Colonic mucosa (tissue), 4 donors: ENCODE results near the gene FBXO47. TPM values are rescaled to one million over a fixed set of nuclear protein-coding genes. Genes with fewer than 3 reads are reported as not detected.

Experiments
- DNase-seq: peaks from one replicate; pipeline ENCODE4 v3.0.0-alpha.2; 2020
- H3K27ac ChIP-seq: fragments of 200-600 bp; one replicate; pipeline ENCODE4 v1.8.0; 2021
- H3K27me3 ChIP-seq: fragments of 200-600 bp; one replicate; pipeline ENCODE4 v1.8.0; 2021
- H3K36me3 ChIP-seq: fragments of 200-600 bp; one replicate; pipeline ENCODE4 v1.8.0; 2021
- H3K4me1 ChIP-seq: fragments of 200-600 bp; one replicate; pipeline ENCODE4 v1.8.0; 2021; ENCODE audit warnings: mild to moderate bottlenecking
- H3K4me3 ChIP-seq: fragments of 200-600 bp; one replicate; pipeline ENCODE4 v1.8.0; 2021
- H3K9ac ChIP-seq, 2 donors: one replicate each; pipeline ENCODE4 v1.7.0; 2013; ENCODE audit warnings: control low read depth in 2 of 2, low read depth in 2 of 2, low read length in 2 of 2
- H3K9me3 ChIP-seq: fragments of 200-600 bp; one replicate; pipeline ENCODE4 v1.8.0; 2021
- intact Hi-C: fragments of 100-400 bp; cut with DNase I; formaldehyde crosslinking; loops from one replicate; pipeline ENCODE4 v1.14.1; 2022
- total RNA-seq, 2 donors: library from RNA; stranded (reverse); fragmentation: NEBNext Ultra II Directional in 1 of 2; extraction: Animal tissue kit (Norgen Biotek cat#: 25700) in 1 of 2; gene quantifications; one replicate each; pipeline ENCODE4 v1.2.1, GENCODE V29; 2021
- TF ChIP-seq, protein P1 (sequence below): fragments of 200-600 bp; IDR thresholded peaks from one replicate; pipeline ENCODE4 v1.8.0; 2022; ENCODE audit warnings: antibody characterized with exemption, mild to moderate bottlenecking
- donor health status: healthy.
- donor health status: DM: no; HTN: no; CAD: no.
- donor health status: DM: no; HTN: no; CAD: no.

Gene FBXO47
- total RNA-seq, 2 donors from 2014 or later: not detected

DNA sequence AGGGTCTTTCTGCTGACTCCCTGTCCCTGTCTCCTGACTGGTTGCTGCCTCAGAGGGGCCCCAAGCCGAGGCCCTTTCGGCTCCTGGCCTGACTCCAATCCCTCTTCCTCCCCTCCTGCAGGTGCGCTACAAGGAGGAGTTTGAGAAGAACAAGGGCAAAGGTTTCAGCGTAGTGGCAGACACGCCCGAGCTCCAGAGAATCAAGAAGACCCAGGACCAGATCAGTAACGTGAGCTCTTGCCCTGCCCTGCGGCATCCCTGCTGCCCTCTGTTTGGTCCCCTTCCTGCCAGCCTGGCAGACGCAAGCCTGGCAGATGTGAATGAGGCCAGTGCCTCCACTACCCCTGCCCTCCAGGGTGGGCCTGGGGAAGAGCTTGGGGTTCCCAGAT is 68.9 kb downstream of the FBXO47 start:
- Histone ChIP-seq H3K9ac (peak overlapping the region; percentile 37 to 42), H3K9me3 (no peaks in the 10 kb centered on the region), H3K4me3 (no peak overlapping the region), H3K36me3 (no peaks in the 10 kb centered on the region), H3K27ac (peak overlapping the region; percentile 55), H3K27me3 (no peaks in the 10 kb centered on the region), H3K4me1 (peaks cover 38% of the 10 kb centered on the region)
- DNase-seq: peak; percentile 67
- TF ChIP-seq, protein P1, sequence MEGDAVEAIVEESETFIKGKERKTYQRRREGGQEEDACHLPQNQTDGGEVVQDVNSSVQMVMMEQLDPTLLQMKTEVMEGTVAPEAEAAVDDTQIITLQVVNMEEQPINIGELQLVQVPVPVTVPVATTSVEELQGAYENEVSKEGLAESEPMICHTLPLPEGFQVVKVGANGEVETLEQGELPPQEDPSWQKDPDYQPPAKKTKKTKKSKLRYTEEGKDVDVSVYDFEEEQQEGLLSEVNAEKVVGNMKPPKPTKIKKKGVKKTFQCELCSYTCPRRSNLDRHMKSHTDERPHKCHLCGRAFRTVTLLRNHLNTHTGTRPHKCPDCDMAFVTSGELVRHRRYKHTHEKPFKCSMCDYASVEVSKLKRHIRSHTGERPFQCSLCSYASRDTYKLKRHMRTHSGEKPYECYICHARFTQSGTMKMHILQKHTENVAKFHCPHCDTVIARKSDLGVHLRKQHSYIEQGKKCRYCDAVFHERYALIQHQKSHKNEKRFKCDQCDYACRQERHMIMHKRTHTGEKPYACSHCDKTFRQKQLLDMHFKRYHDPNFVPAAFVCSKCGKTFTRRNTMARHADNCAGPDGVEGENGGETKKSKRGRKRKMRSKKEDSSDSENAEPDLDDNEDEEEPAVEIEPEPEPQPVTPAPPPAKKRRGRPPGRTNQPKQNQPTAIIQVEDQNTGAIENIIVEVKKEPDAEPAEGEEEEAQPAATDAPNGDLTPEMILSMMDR: no peak
- intact Hi-C loops: no loop called here

DNA sequence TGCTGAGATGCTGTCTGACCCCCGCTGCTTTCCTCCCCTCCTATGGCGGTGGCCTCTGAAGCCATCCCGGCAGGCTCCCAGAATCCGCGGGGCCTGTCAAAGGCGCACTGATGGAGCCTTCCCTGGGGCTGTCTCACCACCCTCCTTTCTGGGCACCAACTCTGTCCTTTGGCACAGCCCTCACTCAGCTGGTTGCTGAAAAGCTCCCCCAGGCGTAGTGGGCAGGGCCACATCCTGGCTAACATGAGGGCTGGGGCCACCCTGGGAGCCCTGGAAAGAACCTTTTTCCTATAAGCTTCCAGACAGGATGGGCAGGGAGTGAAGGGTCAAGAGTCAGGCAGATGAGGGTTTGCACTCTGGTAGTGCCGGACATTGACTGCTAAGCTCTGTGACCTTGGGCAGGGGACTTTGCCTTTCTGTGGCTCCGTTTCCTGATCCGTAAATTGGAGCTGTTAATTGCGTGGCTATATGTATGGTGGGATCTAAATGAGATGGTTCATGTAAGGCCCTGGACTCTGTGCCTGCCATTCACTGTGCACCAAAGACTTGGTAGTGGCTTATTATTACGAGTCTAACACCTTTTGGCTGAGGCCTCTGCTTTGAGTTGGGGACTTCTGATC is 69.4 kb downstream of the FBXO47 start:
- TF ChIP-seq, protein P1: no peak
- DNase-seq: no peak
- peak overlapping the region; percentile 37 to 42 for H3K9ac ChIP-seq
- H3K9me3 ChIP-seq: no peaks in the 10 kb centered on the region
- H3K4me1 ChIP-seq: peaks cover 38% of the 10 kb centered on the region
- peak overlapping the region; percentile 55 for H3K27ac ChIP-seq
- H3K4me3 ChIP-seq: no peak overlapping the region
- H3K36me3 ChIP-seq: no peaks in the 10 kb centered on the region
- H3K27me3 ChIP-seq: no peaks in the 10 kb centered on the region
- intact Hi-C loops: no loop called here

DNA sequence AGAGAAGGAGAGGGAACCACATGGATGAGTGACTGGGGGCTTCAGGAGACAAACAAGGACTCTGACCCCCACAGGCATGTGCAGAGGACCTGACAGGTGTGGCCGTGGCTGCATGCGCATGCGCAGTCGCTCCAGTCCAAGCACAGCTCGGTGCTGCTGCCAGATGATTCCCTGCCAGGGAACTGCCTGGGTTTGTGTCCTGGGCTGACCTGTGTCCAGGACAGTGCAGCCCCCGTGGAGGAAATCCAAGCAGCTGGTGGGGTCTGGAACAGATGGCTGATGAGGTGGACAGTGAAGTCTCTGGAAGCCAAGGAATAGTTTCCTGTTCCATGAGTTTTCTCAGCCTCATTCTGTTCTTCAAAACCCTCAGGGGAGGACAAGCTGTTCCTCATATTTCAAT is 70.0 kb downstream of the FBXO47 start:
- Histone ChIP-seq H3K36me3 (peaks cover under 1% of the 10 kb centered on the region), H3K9me3 (no peaks in the 10 kb centered on the region), H3K9ac (peak overlapping the region in 1 of 2 donors; percentile 42), H3K4me1 (peaks cover 38% of the 10 kb centered on the region), H3K27ac (peak overlapping the region; percentile 55), H3K27me3 (no peaks in the 10 kb centered on the region), H3K4me3 (no peak overlapping the region)
- DNase-seq: no peak
- TF ChIP-seq, protein P1: no peak
- intact Hi-C loops: no loop called here

DNA sequence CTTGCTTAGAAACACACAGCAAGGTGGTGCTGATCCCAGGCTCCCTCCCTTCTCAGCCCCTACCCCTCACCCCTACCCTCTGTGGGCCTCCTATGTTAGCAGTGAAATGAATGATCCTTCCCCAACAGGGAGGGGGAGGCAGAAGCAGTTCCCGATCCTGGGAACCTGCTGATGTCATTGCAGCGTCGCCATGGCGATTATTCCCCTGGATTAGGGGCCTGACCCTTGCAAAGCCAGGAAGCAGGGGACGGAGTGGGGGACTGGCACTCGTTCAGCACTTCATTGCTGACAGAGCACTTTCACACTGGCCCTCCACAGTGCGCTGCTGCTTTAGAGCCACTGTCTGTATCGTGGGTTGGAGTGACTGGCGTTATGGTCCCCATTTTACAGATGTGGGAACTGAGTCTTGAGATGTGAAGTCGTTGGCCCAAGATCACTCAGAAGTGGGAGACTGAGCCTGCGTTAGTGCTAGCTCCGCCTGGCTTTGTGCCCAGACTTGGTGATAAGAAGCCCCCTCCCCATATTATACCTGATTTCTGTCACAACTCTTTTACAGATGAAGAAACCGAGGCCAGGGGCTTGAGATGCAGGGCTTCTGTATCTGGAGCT is 70.8 kb downstream of the FBXO47 start:
- H3K27ac ChIP-seq: no peak overlapping the region
- H3K4me1 ChIP-seq: peaks cover 37% of the 10 kb centered on the region

DNA sequence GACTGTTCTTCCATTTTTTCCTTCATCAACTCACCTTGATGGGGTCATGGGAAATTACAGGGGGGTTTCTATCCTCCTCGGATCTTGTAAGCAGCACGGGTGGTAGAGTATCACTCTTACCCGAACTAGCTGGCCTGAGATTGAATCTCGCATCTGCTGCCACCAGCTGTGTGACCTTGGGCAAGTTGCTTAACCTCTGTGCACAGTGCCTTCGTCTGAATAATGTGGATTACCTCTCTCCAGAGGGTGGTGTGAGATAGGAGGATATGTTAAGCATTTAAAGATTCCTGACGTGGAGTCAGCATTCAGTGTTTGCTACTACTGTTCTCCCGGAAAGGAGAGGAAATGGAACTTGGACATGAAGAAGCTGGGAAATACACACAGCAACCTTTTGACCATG is 72.9 kb downstream of the FBXO47 start:
- H3K4me3 ChIP-seq: no peak overlapping the region
- TF ChIP-seq, protein P1: no peak
- intact Hi-C loops: no loop called here
- H3K27ac ChIP-seq: no peak overlapping the region
- peaks cover 3% of the 10 kb centered on the region for H3K36me3 ChIP-seq
- no peaks in the 10 kb centered on the region for H3K9me3 ChIP-seq
- no peak for DNase-seq
- H3K4me1 ChIP-seq: peaks cover 32% of the 10 kb centered on the region
- peak overlapping the region in 1 of 2 donors; percentile 31 for H3K9ac ChIP-seq
- H3K27me3 ChIP-seq: no peaks in the 10 kb centered on the region

More for the DNA sequence above, 70.8 kb downstream of the FBXO47 start:
- intact Hi-C loops: no loop called here
- Histone ChIP-seq H3K36me3 (peaks cover 3% of the 10 kb centered on the region), H3K9ac (peak overlapping the region; percentile 18 to 42), H3K4me3 (no peak overlapping the region), H3K9me3 (no peaks in the 10 kb centered on the region), H3K27me3 (no peaks in the 10 kb centered on the region)
- TF ChIP-seq, protein P1: no peak
- no peak for DNase-seq
